Heart right ventricle (tissue), 16 donors: ENCODE data around the gene CXCR2. TPM values are rescaled to one million over a fixed set of nuclear protein-coding genes. Genes with fewer than 3 reads are reported as not detected.
"Not testable (repeated sequence)": the region's sequence is repeated elsewhere in the genome, so short reads cannot be mapped to it uniquely, and the experiment has no call there.

Source experiments
- ATAC-seq, 8 donors: fragments of 200-7000 bp; cut with Tn5 transposase; one replicate each; pipeline ENCODE4 v1.9.1; 2020; ENCODE audit warnings: mild to moderate bottlenecking in 8 of 8, moderate library complexity in 8 of 8, moderate number of reproducible peaks in 1 of 8
- DNase-seq, 2 donors: peaks; one replicate each; pipeline ENCODE4 v3.0.0-alpha.2; 2020
- H3K27ac ChIP-seq, 10 donors: fragments of 200-600 bp; sonication (generic) in 2 of 10; one replicate each; pipeline versions ENCODE4 v1.5.0 to v1.8.0; 2020 to 2022; ENCODE audit warnings: mild to moderate bottlenecking in 3 of 10
- H3K27me3 ChIP-seq, 7 donors: fragments of 200-600 bp; one replicate each; pipeline ENCODE4 v1.8.0; 2021 to 2022; ENCODE audit warnings: mild to moderate bottlenecking in 2 of 7
- H3K36me3 ChIP-seq, 9 donors: fragments of 200-600 bp; sonication (generic) in 1 of 9; one replicate each; pipeline versions ENCODE4 v1.5.0 to v1.8.0; 2020 to 2022; ENCODE audit warnings: mild to moderate bottlenecking in 2 of 9
- H3K4me1 ChIP-seq, 9 donors: fragments of 200-600 bp; sonication (generic) in 1 of 9; one replicate each; pipeline versions ENCODE4 v1.5.0 to v1.8.0; 2020 to 2022; ENCODE audit warnings: mild to moderate bottlenecking in 4 of 9
- H3K4me3 ChIP-seq, 10 donors: fragments of 200-600 bp; sonication (generic) in 2 of 10; one replicate each; pipeline versions ENCODE4 v1.5.0 to v1.8.0; 2020 to 2022; ENCODE audit warnings: mild to moderate bottlenecking in 7 of 10, moderate library complexity in 2 of 10
- H3K9me3 ChIP-seq, 11 donors: fragments of 200-600 bp in 10 of 11; sonication (generic) in 2 of 11; one replicate each; pipeline versions ENCODE4 v1.5.0 to v1.8.0; 2013 to 2022; ENCODE audit warnings: mild to moderate bottlenecking in 2 of 11, control low read depth in 1 of 11, moderate library complexity in 1 of 11
- CTCF ChIP-seq, 9 donors: fragments of 200-600 bp; sonication (generic) in 2 of 9; IDR thresholded peaks; one replicate each; pipeline versions ENCODE4 v1.5.0 to v1.8.0; 2021 to 2022; ENCODE audit warnings: antibody characterized with exemption in 9 of 9, mild to moderate bottlenecking in 5 of 9, moderate library complexity in 1 of 9
- WGBS, 2 donors: extraction: QIAGEN DNeasy Blood & Tissue Kit; methylation state at CpG; one replicate each; pipeline ENCODE4 v1.1.7; 2013; ENCODE audit warnings: inconsistent platforms in 1 of 2; 5-methylcytosine and 5-hydroxymethylcytosine counted together
- intact Hi-C, 10 donors: fragments of 100-400 bp; cut with DNase I; formaldehyde crosslinking; loops; one replicate each; pipeline versions ENCODE4 v1.11.1 to v1.14.2; 2022
- polyA plus RNA-seq, 2 donors: library from polyadenylated mRNA; stranded (reverse); fragments of 200-250 nt; gene quantifications; one replicate each; pipeline ENCODE4 v1.2.3, GENCODE V29; 2013
- total RNA-seq, 10 donors: library from RNA; stranded (reverse); fragmentation: NEBNext Ultra II Directional in 3 of 10; extraction: Animal tissue kit (Norgen Biotek cat#: 25700) in 3 of 10; gene quantifications; one replicate each; pipeline versions ENCODE4 v1.2.1 to v1.2.4, GENCODE V29; 2021 to 2023
- donor health status: Arrhythmogenic right ventricular cardiomyopathy.
- donor health status: ischemic (EF 13 %, LVEDD 7.1; RV severe dilation, severe dysfunction).
- donor health status: healthy with polysubstance abuse.
- donor health status: DM: no; HTN: yes; CAD: no.
- donor health status: DM: no; HTN: no; CAD: no.
- donor health status: ischemic (EF 25% LVEDD 6.9; RV normal size, moderate dysfunction).
- donor health status: ischemic (EF 25% LVEDD 5.7; RV mildly dilated, moderate dysfunction).
- donor health status: healthy.
- donor health status: DM: yes; HTN: yes; CAD: no.
- donor health status: Ischemic cardiomyopathy.
- donor health status: ischemic (EF 35%, LVEDD 5.7; RV mildly dilated, moderate dysfunction).
- donor health status: nonischemic (EF 11% LVEDD 7.7; RV severe dilation, severe dysfunction).
- donor health status: DM: yes; HTN: yes; CAD: no.
- donor health status: PGD.
- donor health status: ischemic (EF 29% LVEDD 5.4; RV normal size, mild dysfunction).
- donor health status: nonischemic (EF 23%, LVEDD 6.1; RV moderate dilation, normal function).

The CXCR2 gene
- total and polyA plus RNA-seq, 12 donors = 0.07 to 2.7 (median 0.67) TPM

- no peak for TF ChIP-seq CTCF (IDR thresholded peaks at IDR 0.05)
- Histone ChIP-seq H3K27ac (no peak overlapping the region), H3K4me1 (no peaks in the 10 kb centered on the region), H3K9me3 (no peaks in the 10 kb centered on the region), H3K4me3 (no peak overlapping the region), H3K36me3 (no peaks in the 10 kb centered on the region), H3K27me3 (no peaks in the 10 kb centered on the region)
- WGBS, 2 donors = 78 to 83% methylated on average over 3 of the region's 3 CpGs
- no peak for DNase-seq
- intact Hi-C loops = no loop called here
- ATAC-seq = no peak
Measured at GRCh38 chr2:218097975-218098374, 27.9 kb upstream of the CXCR2 start.

- H3K36me3 ChIP-seq, H3K27me3 ChIP-seq, intact Hi-C loops, H3K4me1 ChIP-seq, ATAC-seq, H3K4me3 ChIP-seq, DNase-seq, H3K27ac ChIP-seq: not testable (repeated sequence)
- 81 to 85% methylated on average over 7 of the region's 7 CpGs for WGBS, 2 donors
- H3K9me3 ChIP-seq = peaks cover 0 to 21% (median 0%) of the 10 kb centered on the region in 11 donors
Measured at GRCh38 chr2:218108834-218109233, 17.0 kb upstream of the CXCR2 start.

GRCh38 chr2:218121789-218122188 lies 4.0 kb upstream of the CXCR2 start:
- H3K27ac ChIP-seq = not testable (repeated sequence)
- WGBS, 2 donors = 79 to 92% methylated on average over 4 of the region's 4 CpGs

GRCh38 chr2:218122286-218122685 lies 3.5 kb upstream of the CXCR2 start:
- Histone ChIP-seq H3K4me1 (peaks cover 0 to 15% (median 4%) of the 10 kb centered on the region in 9 donors), H3K9me3 (peaks cover 0 to 37% (median 24%) of the 10 kb centered on the region in 11 donors)
- H3K27me3 ChIP-seq, DNase-seq, H3K36me3 ChIP-seq, H3K27ac ChIP-seq, ATAC-seq, intact Hi-C loops, H3K4me3 ChIP-seq: not testable (repeated sequence)

More at GRCh38 chr2:218121789-218122188, 4.0 kb upstream of the CXCR2 start:
- H3K36me3 ChIP-seq, ATAC-seq, H3K4me3 ChIP-seq, H3K27me3 ChIP-seq, intact Hi-C loops, DNase-seq: not testable (repeated sequence)
- H3K9me3 ChIP-seq = peaks cover 0 to 42% (median 24%) of the 10 kb centered on the region in 11 donors
- H3K4me1 ChIP-seq = peaks cover 0 to 15% (median 4%) of the 10 kb centered on the region in 9 donors

- H3K4me1 ChIP-seq = peaks cover 0 to 15% (median 4%) of the 10 kb centered on the region in 9 donors
- ATAC-seq = no peak
- TF ChIP-seq CTCF (IDR thresholded peaks at IDR 0.05) = no peak
Measured at GRCh38 chr2:218123986-218124385, 1.8 kb upstream of the CXCR2 start.

GRCh38 chr2:218125095-218125494 lies 733 bp upstream of the CXCR2 start:
- Histone ChIP-seq H3K4me1 (peaks cover 0 to 15% (median 4%) of the 10 kb centered on the region in 9 donors), H3K4me3 (peak overlapping the region in 1 of 10 donors; percentile 37), H3K27ac (peak overlapping the region in 1 of 10 donors; percentile 81), H3K36me3 (no peaks in the 10 kb centered on the region), H3K9me3 (peaks cover 0 to 32% (median 24%) of the 10 kb centered on the region in 11 donors), H3K27me3 (peaks cover 0 to 13% (median 0%) of the 10 kb centered on the region in 7 donors)
- DNase-seq (no peak), ATAC-seq (peak in 7 of 8 donors; percentile 38 to 83 (median 68))
- intact Hi-C loops = no loop called here
- WGBS, 2 donors = 16 to 22% methylated on average over 4 of the region's 4 CpGs
- no peak for TF ChIP-seq CTCF (IDR thresholded peaks at IDR 0.05)

More at GRCh38 chr2:218123986-218124385, 1.8 kb upstream of the CXCR2 start:
- H3K27ac ChIP-seq = no peak overlapping the region
- no peaks in the 10 kb centered on the region for H3K36me3 ChIP-seq
- intact Hi-C loops = no loop called here
- 78 to 84% methylated on average over 4 of the region's 4 CpGs for WGBS, 2 donors
- peaks cover 0 to 8% (median 0%) of the 10 kb centered on the region in 7 donors for H3K27me3 ChIP-seq
- DNase-seq = no peak
- H3K9me3 ChIP-seq = peaks cover 0 to 34% (median 24%) of the 10 kb centered on the region in 11 donors
- H3K4me3 ChIP-seq = no peak overlapping the region
